HepG2 (cell line): ENCODE results near the gene ADM. TPM values are rescaled to one million over a fixed set of nuclear protein-coding genes. Genes with fewer than 3 reads are reported as not detected.
A peak's percentile ranks its signal among the peaks of the same experiment; 100 is the strongest.

Source experiments
- DPF2 ChIP-seq: sonication (generic); formaldehyde crosslinking; IDR thresholded peaks from 2 replicates; pipeline ENCODE4 v1.4.0; 2020; ENCODE audit warnings: mild to moderate bottlenecking, low read depth, missing genetic modification reagents, borderline replicate concordance
- DRAP1 ChIP-seq: IDR thresholded peaks from 2 replicates; pipeline ENCODE4 v1.6.1; 2016; ENCODE audit warnings: missing genetic modification reagents, missing compliant biosample characterization
- HMGXB3 ChIP-seq: sonication (generic); formaldehyde crosslinking; IDR thresholded peaks from 2 replicates; pipeline ENCODE4 v1.4.0; 2020; ENCODE audit warnings: missing genetic modification reagents, borderline replicate concordance
- HMGXB4 ChIP-seq, 2 experiments: sonication (generic) in 1 of 2; formaldehyde crosslinking in 1 of 2; IDR thresholded peaks; 2 replicates each; pipeline versions ENCODE4 v1.4.0 to v1.6.1; 2018 to 2020; ENCODE audit warnings: missing genetic modification reagents in 2 of 2, borderline replicate concordance in 1 of 2, low read depth in 1 of 2, mild to moderate bottlenecking in 1 of 2, missing biosample characterization in 1 of 2
- HOXA7 ChIP-seq: sonication (generic); formaldehyde crosslinking; IDR thresholded peaks from 2 replicates; pipeline ENCODE4 v1.8.1; 2022; ENCODE audit warnings: mild to moderate bottlenecking, missing genetic modification reagents, moderate library complexity
- KDM5A ChIP-seq: fragments of 200-600 bp; sonication (generic); IDR thresholded peaks from 2 replicates; pipeline ENCODE4 v1.7.0; 2018; ENCODE audit warnings: antibody characterized with exemption, mild to moderate bottlenecking, low read length, borderline replicate concordance
- KDM5B ChIP-seq: sonication (generic); formaldehyde crosslinking; IDR thresholded peaks from 2 replicates; pipeline ENCODE4 v1.4.0; 2020; ENCODE audit warnings: missing genetic modification reagents, mild to moderate bottlenecking, borderline replicate concordance
- POGK ChIP-seq: sonication (generic); formaldehyde crosslinking; conservative IDR thresholded peaks from 2 replicates; pipeline ENCODE4 v1.8.0; 2022; ENCODE audit warnings: mild to moderate bottlenecking, moderate library complexity, missing genetic modification reagents
- SALL1 ChIP-seq: sonication (generic); formaldehyde crosslinking; IDR thresholded peaks from 2 replicates; pipeline ENCODE4 v1.8.0; 2022; ENCODE audit warnings: mild to moderate bottlenecking, missing genetic modification reagents
- SMAD1 ChIP-seq: sonication (generic); formaldehyde crosslinking; IDR thresholded peaks from 2 replicates; pipeline ENCODE4 v1.4.0; 2020; ENCODE audit warnings: missing genetic modification reagents, low read depth, mild to moderate bottlenecking, borderline replicate concordance
- SMAD9 ChIP-seq: sonication (generic); formaldehyde crosslinking; IDR thresholded peaks from 2 replicates; pipeline ENCODE4 v1.5.1; 2020; ENCODE audit warnings: mild to moderate bottlenecking, missing genetic modification reagents
- THAP11 ChIP-seq: IDR thresholded peaks from 2 replicates; pipeline ENCODE4 v1.6.1; 2016; ENCODE audit warnings: missing biosample characterization, missing genetic modification reagents
- ZGPAT ChIP-seq: IDR thresholded peaks from 2 replicates; pipeline ENCODE4 v1.6.1; 2016; ENCODE audit warnings: mild to moderate bottlenecking
- ZMYM2 ChIP-seq: sonication (generic); formaldehyde crosslinking; IDR thresholded peaks from 2 replicates; pipeline ENCODE4 v1.8.0; 2022; ENCODE audit warnings: mild to moderate bottlenecking, missing genetic modification reagents
- ZNF34 ChIP-seq: sonication (generic); formaldehyde crosslinking; IDR thresholded peaks from 2 replicates; pipeline ENCODE4 v1.4.0; 2020; ENCODE audit warnings: mild to moderate bottlenecking, missing genetic modification reagents, borderline replicate concordance
- ZNF598 ChIP-seq: sonication (generic); formaldehyde crosslinking; IDR thresholded peaks from 2 replicates; pipeline ENCODE4 v1.5.1; 2020; ENCODE audit warnings: mild to moderate bottlenecking, missing genetic modification reagents, borderline replicate concordance
- ZNF605 ChIP-seq: sonication (generic); formaldehyde crosslinking; IDR thresholded peaks from 2 replicates; pipeline ENCODE4 v1.8.0; 2022; ENCODE audit warnings: mild to moderate bottlenecking, missing genetic modification reagents
- ZNF772 ChIP-seq: sonication (generic); formaldehyde crosslinking; IDR thresholded peaks from 2 replicates; pipeline ENCODE4 v1.5.0; 2020; ENCODE audit warnings: mild to moderate bottlenecking, missing genetic modification reagents
- polyA plus RNA-seq, 8 experiments: library from polyadenylated mRNA; depleted of rRNA in 3 of 8; stranded (reverse) in 7 of 8; unstranded in 1 of 8; fragments of >200 nt; fragmentation: Illumina TruSeq in 4 of 8; extraction: Trizol in 4 of 8; gene quantifications; 2 replicates each; pipeline versions ENCODE4 v1.2.1 to v1.2.3, GENCODE V29; 2011 to 2016; ENCODE audit warnings: low read depth in 4 of 8, missing spikeins in 1 of 8, mixed read lengths in 1 of 8; ENCODE audit not compliant: insufficient read depth in 1 of 8
- total RNA-seq, 5 experiments: library from RNA; depleted of rRNA; stranded (reverse); fragments of >200 nt; fragmentation: Illumina TruSeq; extraction: Trizol; gene quantifications; 2 replicates each; pipeline ENCODE4 v1.2.3, GENCODE V29; 2016; ENCODE audit warnings: low read depth in 1 of 5

The ADM gene
- total and polyA plus RNA-seq, 2 of the 13 experiments (the other 11 are each of a cell fraction or from before 2014, with no cell fraction given), result 10.7 to 26.1 TPM

- TF ChIP-seq ZNF605 (CRISPR knock-in tag), result peak; percentile 87; the same call in 1 of the 2 replicates
- TF ChIP-seq HMGXB3, result no peak
- no peak for TF ChIP-seq HOXA7 (CRISPR knock-in tag)
- TF ChIP-seq SMAD9 (CRISPR knock-in tag), result 0 out of 2 replicates have a peak, but pooled peaks have one; percentile 17
- no peak for TF ChIP-seq ZNF772 (CRISPR knock-in tag)
- 0 out of 4 replicates have a peak, but pooled peaks of 1 of the 2 experiments have one; percentile 44 for TF ChIP-seq HMGXB4 (CRISPR knock-in tag; IDR thresholded peaks at IDR 0.05; ENCODE audit: borderline replicate concordance in 1 of 2, low read depth in 1 of 2)
- 0 out of 2 replicates have a peak, but pooled peaks have one; percentile 31 for TF ChIP-seq THAP11 (CRISPR knock-in tag)
- TF ChIP-seq DPF2 (CRISPR knock-in tag), result no peak
- 0 out of 2 replicates have a peak, but pooled peaks have one; percentile 23 for TF ChIP-seq KDM5B (CRISPR knock-in tag)
- 0 out of 2 replicates have a peak, but pooled peaks have one; percentile 33 for TF ChIP-seq ZNF598 (CRISPR knock-in tag)
- peak; percentile 84 for TF ChIP-seq POGK
- no peak for TF ChIP-seq DRAP1 (CRISPR knock-in tag)
- TF ChIP-seq ZGPAT (CRISPR knock-in tag), result peak; percentile 66
- TF ChIP-seq ZNF34 (CRISPR knock-in tag), result 0 out of 2 replicates have a peak, but pooled peaks have one; percentile 62
- TF ChIP-seq SMAD1 (CRISPR knock-in tag), result no peak; the same call in 1 of the 2 replicates
- peak; percentile 40 for TF ChIP-seq SALL1 (CRISPR knock-in tag)
- TF ChIP-seq ZMYM2 (CRISPR knock-in tag), result no peak; the same call in 1 of the 2 replicates
- TF ChIP-seq KDM5A, result peak; percentile 25; the same call in 1 of the 2 replicates
Observed at GRCh38 chr11:10294290-10294953, 10.5 kb upstream of the ADM start (continued).
